Smooth muscle cell (in vitro differentiated cells): ENCODE measurements around the gene TP53INP2. TPM values are rescaled to one million over a fixed set of nuclear protein-coding genes. Genes with fewer than 3 reads are reported as not detected.

Source experiments
- DNase-seq: peaks from one replicate; lab custom pipeline; 2025; ENCODE audit not compliant: unreplicated experiment; lab: John Stamatoyannopoulos, UW
- H2AFZ ChIP-seq: fragments of 200-600 bp; sonication (generic); 2 replicates; pipeline ENCODE4 v1.6.0; 2016; ENCODE audit warnings: antibody characterized with exemption, low read depth, mild to moderate bottlenecking
- H3F3A ChIP-seq: fragments of 200-600 bp; sonication (generic); 2 replicates; pipeline ENCODE4 v1.6.0; 2017; ENCODE audit warnings: antibody characterized with exemption, low read depth
- H3K27ac ChIP-seq: fragments of 200-600 bp; sonication (generic); 2 replicates; pipeline ENCODE4 v1.5.1; 2016; ENCODE audit warnings: low read depth, mild to moderate bottlenecking
- H3K27me3 ChIP-seq: fragments of 200-600 bp; sonication (generic); 2 replicates; pipeline ENCODE4 v1.6.1; 2016; ENCODE audit warnings: low read depth, mild to moderate bottlenecking
- H3K36me3 ChIP-seq: fragments of 200-600 bp; sonication (generic); 2 replicates; pipeline ENCODE4 v1.5.1; 2016; ENCODE audit warnings: low read depth
- H3K4me1 ChIP-seq: fragments of 200-600 bp; sonication (generic); 2 replicates; pipeline ENCODE4 v1.5.1; 2016; ENCODE audit warnings: low read depth
- H3K4me2 ChIP-seq: fragments of 200-600 bp; sonication (generic); 2 replicates; pipeline ENCODE4 v1.6.0; 2016; ENCODE audit warnings: mild to moderate bottlenecking
- H3K4me3 ChIP-seq: fragments of 200-600 bp; sonication (generic); 2 replicates; pipeline ENCODE4 v1.5.1; 2016; ENCODE audit warnings: mild to moderate bottlenecking
- H3K79me2 ChIP-seq: fragments of 200-600 bp; sonication (generic); 2 replicates; pipeline ENCODE4 v1.6.0; 2016; ENCODE audit warnings: low read depth, mild to moderate bottlenecking
- H3K9ac ChIP-seq: fragments of 200-600 bp; sonication (generic); 2 replicates; pipeline ENCODE4 v1.6.0; 2016; ENCODE audit warnings: low read depth
- H3K9me3 ChIP-seq: fragments of 200-600 bp; sonication (generic); replicated peaks from 2 replicates; pipeline ENCODE4 v1.5.1; 2016; ENCODE audit warnings: low read depth
- H4K20me1 ChIP-seq: fragments of 200-600 bp; sonication (generic); 2 replicates; pipeline ENCODE4 v1.6.0; 2016; ENCODE audit warnings: low read depth
- WGBS: methylation state at CpG from one replicate; pipeline ENCODE4 v1.1.7; 2016; ENCODE audit warnings: low lambda C conversion rate; 5-methylcytosine and 5-hydroxymethylcytosine counted together
- polyA plus RNA-seq: library from polyadenylated mRNA; unstranded; fragments of >200 nt; fragmentation: Nextera tagmentation; extraction: Ambion mirVana; gene quantifications from 2 replicates; pipeline ENCODE4 v1.2.1, GENCODE V29; 2016
- total RNA-seq: library from RNA; depleted of rRNA; stranded (reverse); fragments of >200 nt; gene quantifications from 2 replicates; pipeline ENCODE4 v1.2.3, GENCODE V29; 2014
- TF ChIP-seq, protein P1 (sequence below): fragments of 200-600 bp; sonication (generic); IDR thresholded peaks from 2 replicates; pipeline ENCODE4 v1.5.1; 2017; ENCODE audit warnings: borderline replicate concordance, mild to moderate bottlenecking, antibody characterized with exemption; ENCODE audit not compliant: insufficient read depth, poor library complexity, severe bottlenecking

Gene TP53INP2
- total and polyA plus RNA-seq, 2 experiments from 2014 or later: 13.1 to 15.9 TPM

- no peaks in the 10 kb centered on the region for H3K9me3 ChIP-seq
- 5% methylated on average over 4 of the region's 22 CpGs for WGBS
- peak overlapping the region; percentile 44 for H3K9ac ChIP-seq
- H3K27me3 ChIP-seq: no peaks in the 10 kb centered on the region
- TF ChIP-seq, protein P1, sequence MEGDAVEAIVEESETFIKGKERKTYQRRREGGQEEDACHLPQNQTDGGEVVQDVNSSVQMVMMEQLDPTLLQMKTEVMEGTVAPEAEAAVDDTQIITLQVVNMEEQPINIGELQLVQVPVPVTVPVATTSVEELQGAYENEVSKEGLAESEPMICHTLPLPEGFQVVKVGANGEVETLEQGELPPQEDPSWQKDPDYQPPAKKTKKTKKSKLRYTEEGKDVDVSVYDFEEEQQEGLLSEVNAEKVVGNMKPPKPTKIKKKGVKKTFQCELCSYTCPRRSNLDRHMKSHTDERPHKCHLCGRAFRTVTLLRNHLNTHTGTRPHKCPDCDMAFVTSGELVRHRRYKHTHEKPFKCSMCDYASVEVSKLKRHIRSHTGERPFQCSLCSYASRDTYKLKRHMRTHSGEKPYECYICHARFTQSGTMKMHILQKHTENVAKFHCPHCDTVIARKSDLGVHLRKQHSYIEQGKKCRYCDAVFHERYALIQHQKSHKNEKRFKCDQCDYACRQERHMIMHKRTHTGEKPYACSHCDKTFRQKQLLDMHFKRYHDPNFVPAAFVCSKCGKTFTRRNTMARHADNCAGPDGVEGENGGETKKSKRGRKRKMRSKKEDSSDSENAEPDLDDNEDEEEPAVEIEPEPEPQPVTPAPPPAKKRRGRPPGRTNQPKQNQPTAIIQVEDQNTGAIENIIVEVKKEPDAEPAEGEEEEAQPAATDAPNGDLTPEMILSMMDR: peak; percentile 42
- peak overlapping the region; percentile 84 for H3K4me3 ChIP-seq
- peaks cover 9% of the 10 kb centered on the region for H3K4me1 ChIP-seq
- H2AFZ ChIP-seq: no peak overlapping the region
- peak overlapping the region; percentile 95 for H3K4me2 ChIP-seq
- H4K20me1 ChIP-seq: peaks cover 48% of the 10 kb centered on the region
- no peak for DNase-seq
- H3K79me2 ChIP-seq: no peaks in the 10 kb centered on the region
- no peaks in the 10 kb centered on the region for H3K36me3 ChIP-seq
- H3K27ac ChIP-seq: peak overlapping the region; percentile 19
- H3F3A ChIP-seq: peaks cover 6% of the 10 kb centered on the region
These were observed 4.5 kb downstream of the TP53INP2 start for GRCh38 chr20:34708621-34709043.

DNA sequence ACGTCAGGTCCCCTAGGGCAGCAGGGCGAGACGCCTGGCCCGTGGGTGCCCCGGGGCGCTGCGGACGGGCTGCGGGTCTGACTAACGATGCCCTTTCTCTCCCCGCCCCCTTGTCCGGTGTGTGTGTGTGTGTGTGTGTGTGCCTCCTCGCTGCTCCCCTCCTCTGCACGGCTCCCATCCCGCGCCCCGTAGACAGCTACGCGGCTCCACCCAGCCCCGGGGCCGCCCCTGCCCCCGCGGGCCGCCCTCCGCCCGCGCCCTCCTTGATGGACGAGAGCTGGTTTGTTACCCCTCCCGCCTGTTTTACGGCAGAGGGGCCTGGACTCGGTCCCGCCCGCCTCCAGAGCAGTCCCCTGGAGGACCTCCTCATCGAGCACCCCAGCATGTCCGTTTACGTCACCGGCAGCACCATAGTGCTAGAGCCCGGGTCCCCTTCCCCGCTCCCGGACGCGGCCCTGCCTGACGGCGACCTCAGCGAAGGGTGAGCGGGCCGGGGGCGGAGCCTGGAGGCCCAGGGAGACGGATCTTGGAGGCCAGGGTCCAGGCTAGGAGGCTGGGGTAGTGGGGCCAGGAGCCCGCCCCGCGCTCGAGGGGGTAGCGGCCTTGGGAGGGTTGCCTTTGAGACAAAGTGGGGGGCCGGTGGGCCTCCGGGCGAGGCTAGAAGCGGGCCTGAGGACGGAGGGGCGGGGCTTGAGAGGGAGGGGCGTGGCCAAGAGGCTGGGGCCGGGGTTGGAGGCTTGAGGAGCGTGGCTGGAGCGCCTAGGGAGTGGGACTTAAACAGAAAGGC is 5.1 kb downstream of the TP53INP2 start:
- Histone ChIP-seq H3F3A (peaks cover 12% of the 10 kb centered on the region), H3K27ac (peak overlapping the region; percentile 50), H3K9me3 (no peaks in the 10 kb centered on the region), H3K79me2 (no peaks in the 10 kb centered on the region), H3K9ac (peak overlapping the region; percentile 68), H3K4me3 (peak overlapping the region; percentile 84), H3K4me1 (peaks cover 9% of the 10 kb centered on the region), H2AFZ (no peak overlapping the region), H3K4me2 (peak overlapping the region; percentile 95), H3K27me3 (no peaks in the 10 kb centered on the region), H4K20me1 (peaks cover 54% of the 10 kb centered on the region), H3K36me3 (no peaks in the 10 kb centered on the region)
- TF ChIP-seq, protein P1: no peak
- peak; percentile 90 for DNase-seq
- WGBS: under 1% methylated on average over 30 of the region's 64 CpGs

DNA sequence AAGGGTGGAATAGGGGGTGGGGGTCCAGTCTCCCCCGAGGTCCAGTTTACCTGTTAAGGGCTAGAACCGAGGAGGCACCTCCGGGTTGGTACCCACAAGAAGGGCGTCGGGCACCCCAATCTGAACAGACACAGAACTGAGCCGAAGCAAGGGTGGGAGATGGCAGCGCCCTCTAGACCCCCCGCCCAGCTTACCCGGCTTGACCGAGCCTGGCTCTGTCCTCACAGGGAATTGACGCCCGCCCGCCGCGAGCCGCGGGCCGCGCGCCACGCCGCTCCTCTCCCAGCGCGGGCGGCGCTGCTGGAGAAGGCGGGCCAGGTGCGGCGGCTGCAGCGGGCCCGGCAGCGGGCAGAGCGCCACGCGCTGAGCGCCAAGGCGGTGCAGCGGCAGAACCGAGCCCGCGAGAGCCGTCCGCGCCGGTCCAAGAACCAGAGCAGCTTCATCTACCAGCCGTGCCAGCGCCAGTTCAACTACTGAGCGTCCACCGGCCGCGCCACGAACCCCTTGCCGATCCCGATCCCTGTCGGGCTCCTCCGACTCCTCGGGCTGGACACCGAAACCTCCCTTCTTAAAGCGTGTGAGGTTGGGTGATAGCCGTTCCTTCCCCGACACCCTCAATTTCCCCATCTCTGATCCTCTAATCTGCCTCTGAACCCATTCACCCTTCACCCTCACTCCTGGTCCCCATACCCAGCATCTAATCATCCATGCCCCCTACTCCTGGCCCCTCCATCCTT is 5.9 kb downstream of the TP53INP2 start:
- 4% methylated on average over 50 of the region's 61 CpGs for WGBS
- H4K20me1 ChIP-seq: peaks cover 52% of the 10 kb centered on the region
- TF ChIP-seq, protein P1: peak; percentile 30
- H3K4me2 ChIP-seq: peak overlapping the region; percentile 95
- peak overlapping the region; percentile 50 for H3K27ac ChIP-seq
- peak overlapping the region; percentile 84 for H3K4me3 ChIP-seq
- H3K9me3 ChIP-seq: no peaks in the 10 kb centered on the region
- DNase-seq: peak; percentile 84
- peak overlapping the region; percentile 68 for H3K9ac ChIP-seq
- H3K36me3 ChIP-seq: no peaks in the 10 kb centered on the region
- H2AFZ ChIP-seq: no peak overlapping the region
- peaks cover 19% of the 10 kb centered on the region for H3F3A ChIP-seq
- H3K27me3 ChIP-seq: no peaks in the 10 kb centered on the region
- peaks cover 5% of the 10 kb centered on the region for H3K4me1 ChIP-seq
- H3K79me2 ChIP-seq: no peaks in the 10 kb centered on the region
